ENCODE measurements around the gene RBM27.
"Not testable (repeated sequence)": the region's sequence is repeated elsewhere in the genome, so short reads cannot be mapped to it uniquely, and the experiment has no call there.

Gene RBM27

DNA sequence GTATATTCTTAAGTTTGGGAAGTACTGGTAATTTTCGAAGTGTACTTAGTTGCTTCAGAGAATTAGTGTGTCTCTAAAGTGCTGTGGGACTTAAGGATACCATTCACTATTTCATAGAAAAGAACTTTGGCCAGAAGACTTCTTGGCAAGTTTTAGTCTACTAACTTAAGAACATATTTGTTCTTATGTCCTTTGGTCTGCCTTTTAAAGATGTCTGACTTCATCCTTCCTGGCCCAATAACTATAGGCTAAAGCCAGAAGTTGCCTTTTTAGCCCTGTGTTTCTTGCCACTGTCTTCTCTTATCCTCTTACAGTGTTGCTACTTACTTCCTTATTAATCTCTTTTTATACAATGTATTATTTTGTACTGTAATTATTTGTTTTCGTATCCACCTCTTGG lies 6.3 kb downstream of the RBM27 start:
- DNase-seq = no peak

- not testable (repeated sequence) for DNase-seq
Measured at GRCh38 chr5:146210810-146211209, 7.4 kb downstream of the RBM27 start.

GRCh38 chr5:146213210-146213826 lies 9.9 kb downstream of the RBM27 start:
- peak in 1 of 2 experiments; percentile 39 for DNase-seq

- DNase-seq = not testable (repeated sequence)
Measured at GRCh38 chr5:146214881-146215280, 11.5 kb downstream of the RBM27 start.

DNA sequence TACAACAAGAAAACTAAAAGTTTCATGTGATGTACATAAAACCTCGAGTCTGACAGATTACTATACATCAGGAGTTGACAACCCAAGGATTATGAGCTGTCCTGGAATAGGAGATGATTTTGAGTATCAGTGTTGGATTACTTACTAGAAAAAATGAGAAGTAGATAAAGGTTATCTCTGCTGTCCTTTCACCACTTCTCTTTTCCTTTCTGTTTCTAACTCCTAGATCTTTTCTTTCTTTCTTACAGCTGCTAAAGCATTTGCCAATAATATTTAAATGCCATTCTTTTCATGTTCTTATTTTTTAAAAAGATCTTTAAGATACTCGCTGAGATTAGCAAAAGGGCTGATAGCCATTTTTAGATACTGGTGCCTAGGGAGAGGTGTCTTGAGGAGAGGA lies 14.8 kb downstream of the RBM27 start:
- DNase-seq = no peak

DNA sequence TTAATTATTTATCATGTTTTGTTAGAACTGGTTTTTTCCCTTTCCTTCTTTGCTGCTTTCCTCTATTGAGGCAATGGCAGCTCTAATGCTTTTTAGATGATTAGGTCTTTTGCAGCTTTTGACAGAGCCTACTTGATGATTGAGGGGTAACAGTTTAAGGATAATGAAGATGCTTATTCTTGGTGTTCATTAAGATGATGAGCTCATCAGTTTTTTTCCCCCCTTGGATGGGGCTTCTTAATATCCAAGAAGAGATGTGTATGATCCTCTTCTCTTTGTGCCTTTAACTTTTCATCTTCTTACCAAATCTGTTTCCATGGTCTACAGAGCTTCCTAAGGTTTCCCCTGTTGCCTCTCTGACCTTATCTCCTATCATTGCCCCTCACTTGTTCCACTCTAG lies 15.8 kb downstream of the RBM27 start:
- no peak for DNase-seq

GRCh38 chr5:146221234-146221633 lies 17.8 kb downstream of the RBM27 start:
- no peak for DNase-seq

DNA sequence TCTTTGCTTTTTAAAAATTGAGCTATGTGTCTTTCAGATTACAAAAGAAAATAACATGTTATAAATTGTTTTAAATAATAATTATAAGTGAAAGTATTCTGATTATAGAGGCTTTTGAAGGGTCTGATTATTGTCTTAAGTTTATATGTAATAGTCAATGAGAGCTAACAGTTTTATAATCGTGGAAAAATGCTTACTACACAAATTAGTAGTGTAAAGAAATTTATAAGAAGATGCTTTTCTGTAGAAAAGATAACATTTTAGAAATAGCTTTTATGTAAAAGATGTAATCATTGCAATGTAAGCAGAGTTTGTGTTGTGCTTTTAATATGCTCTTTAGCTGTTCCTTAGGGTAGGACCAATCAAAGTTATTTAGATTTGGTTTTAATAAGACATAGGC lies 18.6 kb downstream of the RBM27 start:
- DNase-seq = no peak

DNA sequence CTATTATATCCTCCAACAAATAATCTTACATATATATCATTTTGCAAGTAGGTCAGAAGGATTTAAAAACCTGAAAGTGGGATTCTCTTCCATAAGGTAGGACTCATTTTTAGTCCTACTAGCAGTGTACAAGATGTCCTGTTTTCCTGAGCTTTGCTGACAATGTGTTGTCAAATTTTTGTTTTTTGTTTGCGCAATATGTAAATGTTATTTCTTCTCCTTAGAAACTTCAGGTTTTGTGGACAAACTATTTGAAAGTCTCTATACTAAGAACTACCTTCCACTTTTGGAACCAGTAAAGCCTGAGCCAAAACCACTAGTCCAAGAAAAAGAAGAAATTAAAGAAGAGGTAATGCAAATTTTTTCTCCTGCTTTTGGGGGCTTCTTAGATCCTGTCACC lies 19.8 kb downstream of the RBM27 start:
- no peak for DNase-seq

GRCh38 chr5:146229222-146229621 lies 25.8 kb downstream of the RBM27 start:
- DNase-seq = no peak

GRCh38 chr5:146232223-146232622 lies 28.8 kb downstream of the RBM27 start:
- DNase-seq = no peak

DNA sequence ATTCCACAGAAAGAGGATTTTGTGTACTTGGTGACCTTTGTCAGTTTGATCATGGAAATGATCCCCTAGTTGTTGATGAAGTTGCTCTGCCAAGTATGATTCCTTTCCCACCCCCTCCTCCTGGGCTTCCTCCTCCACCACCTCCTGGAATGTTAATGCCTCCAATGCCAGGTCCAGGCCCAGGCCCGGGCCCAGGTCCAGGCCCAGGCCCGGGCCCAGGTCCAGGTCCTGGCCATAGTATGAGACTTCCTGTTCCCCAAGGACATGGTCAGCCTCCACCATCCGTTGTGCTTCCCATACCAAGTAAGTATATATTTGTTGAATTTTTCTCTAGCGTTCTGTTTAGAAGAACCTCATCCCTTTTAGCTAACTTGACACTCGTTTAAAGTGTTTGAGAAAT lies 30.0 kb downstream of the RBM27 start:
- no peak for DNase-seq

GRCh38 chr5:146238973-146239372 lies 35.6 kb downstream of the RBM27 start:
- no peak for DNase-seq

- DNase-seq = no peak
Measured at GRCh38 chr5:146240951-146241350, 37.5 kb downstream of the RBM27 start.

DNA sequence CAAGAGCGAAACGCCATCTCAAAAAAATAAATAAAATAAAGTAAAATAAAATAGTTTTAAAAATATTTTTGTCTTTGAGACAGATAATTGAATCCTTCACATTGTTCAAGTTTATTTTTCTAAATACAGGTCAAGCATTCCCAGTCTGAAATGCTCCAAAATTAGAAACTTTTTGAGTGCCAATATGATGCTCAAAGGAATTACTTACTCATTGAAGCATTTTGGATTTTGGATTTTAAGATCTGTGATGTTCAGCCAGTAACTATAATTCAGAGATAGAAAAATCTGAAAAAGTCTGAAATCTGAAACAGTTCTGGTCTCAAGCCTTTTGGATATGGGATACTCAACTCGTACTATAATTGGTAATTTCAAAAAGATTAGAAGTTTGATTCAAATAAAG lies 39.8 kb downstream of the RBM27 start:
- DNase-seq = no peak

- DNase-seq = no peak
Measured at GRCh38 chr5:146248561-146248960, 45.2 kb downstream of the RBM27 start.

DNA sequence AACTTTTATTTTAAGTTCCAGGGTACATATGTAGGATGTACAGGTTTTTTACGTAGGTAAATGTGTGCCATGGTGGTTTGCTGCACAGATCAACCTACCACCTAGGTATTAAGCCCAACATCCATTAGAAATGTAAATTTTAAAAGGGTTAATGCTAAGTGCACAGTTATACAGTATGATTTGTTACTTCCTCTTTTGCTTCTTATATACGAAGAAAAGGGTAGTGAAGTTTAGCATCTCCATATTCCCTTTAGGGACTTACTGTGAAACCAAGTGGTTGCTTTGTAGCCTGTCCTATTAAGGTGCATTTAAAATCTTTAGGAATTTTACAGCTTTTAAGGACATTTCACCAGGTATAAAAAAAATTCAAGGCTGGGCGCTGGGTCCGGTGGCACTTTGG lies 46.4 kb downstream of the RBM27 start:
- no peak for DNase-seq
